Nephron progenitor cell (in vitro differentiated cells): ENCODE results near the gene BTBD9.
A peak's percentile ranks its signal among the peaks of the same experiment; 100 is the strongest.

Experiments
- DNase-seq: peaks from one replicate; pipeline ENCODE4 v3.0.0; 2021
- H3K27ac Mint-ChIP-seq: 2 replicates; pipeline ENCODE4 v1.8.0; 2021; ENCODE audit warnings: mild to moderate bottlenecking, moderate library complexity, mixed read lengths
- H3K27me3 Mint-ChIP-seq: 2 replicates; pipeline ENCODE4 v1.8.0; 2021; ENCODE audit warnings: mild to moderate bottlenecking, low read depth, mixed read lengths; ENCODE audit not compliant: poor library complexity
- H3K36me3 Mint-ChIP-seq: 2 replicates; pipeline ENCODE4 v1.8.0; 2021; ENCODE audit warnings: low read depth, mixed read lengths
- H3K4me1 Mint-ChIP-seq: 2 replicates; pipeline ENCODE4 v1.8.0; 2021; ENCODE audit warnings: mixed read lengths
- H3K4me3 Mint-ChIP-seq: 2 replicates; pipeline ENCODE4 v1.8.0; 2021; ENCODE audit warnings: mild to moderate bottlenecking, moderate library complexity, mixed read lengths
- H3K9me3 Mint-ChIP-seq: 2 replicates; pipeline ENCODE4 v1.8.0; 2021; ENCODE audit warnings: mild to moderate bottlenecking, moderate library complexity, mixed read lengths
- CTCF ChIP-seq: fragments of 200-600 bp; sonication (generic); IDR thresholded peaks from 2 replicates; pipeline ENCODE4 v1.5.0; 2021; ENCODE audit warnings: antibody characterized with exemption

BTBD9 gene

GRCh38 chr6:38639498-38640215, at the start of gene BTBD9:
TSS of gene BTBD9 (minus strand) at chr6:38639929.
- peaks cover 4% of the 10 kb centered on the region for H3K36me3 Mint-ChIP-seq
- TF ChIP-seq CTCF = no peak
- H3K27me3 Mint-ChIP-seq = peaks cover 9% of the 10 kb centered on the region
- H3K4me3 Mint-ChIP-seq = peak within 1 kb of the TSS; percentile 88
- H3K4me1 Mint-ChIP-seq = peaks cover 18% of the 10 kb centered on the region
- H3K27ac Mint-ChIP-seq = peak within 1 kb of the TSS; percentile 38
- no peaks in the 10 kb centered on the region for H3K9me3 Mint-ChIP-seq
- peak; percentile 84 for DNase-seq

DNA sequence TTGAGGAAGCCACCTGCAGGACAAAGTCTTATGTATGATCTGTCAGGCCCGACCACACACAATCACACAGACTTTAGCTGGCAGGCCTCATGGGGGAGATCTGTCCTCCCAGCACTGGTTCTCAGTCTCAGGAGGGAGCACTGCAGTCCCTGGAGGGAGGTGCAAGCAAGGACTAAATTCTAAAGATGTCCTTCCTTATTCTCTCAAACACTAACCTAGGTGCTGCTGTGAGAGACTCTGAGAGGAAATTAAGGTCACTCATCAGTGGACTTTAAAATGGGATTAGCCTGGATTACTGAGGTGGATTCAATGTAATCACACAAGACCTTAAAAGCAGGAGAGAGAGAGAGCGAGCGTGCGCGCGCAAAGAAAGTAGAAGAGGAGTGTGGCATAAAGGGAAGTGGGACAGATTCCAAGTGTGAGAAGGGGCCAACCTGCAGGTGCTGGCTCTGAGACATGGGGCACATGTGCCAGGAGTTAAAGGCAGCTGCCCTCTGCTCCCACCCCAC, 48.9 kb upstream of the BTBD9 start:
- H3K27me3 Mint-ChIP-seq = no peaks in the 10 kb centered on the region
- H3K4me1 Mint-ChIP-seq = peaks cover 7% of the 10 kb centered on the region
- no peak overlapping the region for H3K27ac Mint-ChIP-seq
- H3K4me3 Mint-ChIP-seq = no peak overlapping the region
- peaks cover 18% of the 10 kb centered on the region for H3K9me3 Mint-ChIP-seq
- no peak for TF ChIP-seq CTCF
- peaks cover 57% of the 10 kb centered on the region for H3K36me3 Mint-ChIP-seq
- DNase-seq = no peak

- H3K4me1 Mint-ChIP-seq = peaks cover 7% of the 10 kb centered on the region
- H3K9me3 Mint-ChIP-seq = peaks cover 7% of the 10 kb centered on the region
- H3K27ac Mint-ChIP-seq = no peak overlapping the region
Measured at GRCh38 chr6:38687549-38687948, 47.8 kb upstream of the BTBD9 start.

GRCh38 chr6:38687043-38687353, 47.3 kb upstream of the BTBD9 start:
- DNase-seq = no peak
- no peak for TF ChIP-seq CTCF
- Mint-ChIP-seq H3K27ac (no peak overlapping the region), H3K9me3 (peaks cover 3% of the 10 kb centered on the region), H3K4me1 (peaks cover 7% of the 10 kb centered on the region), H3K27me3 (no peaks in the 10 kb centered on the region), H3K4me3 (no peak overlapping the region), H3K36me3 (peaks cover 57% of the 10 kb centered on the region)

More at GRCh38 chr6:38687549-38687948, 47.8 kb upstream of the BTBD9 start:
- no peak for DNase-seq
- H3K36me3 Mint-ChIP-seq = peaks cover 57% of the 10 kb centered on the region
- TF ChIP-seq CTCF = no peak
- H3K4me3 Mint-ChIP-seq = no peak overlapping the region
- no peaks in the 10 kb centered on the region for H3K27me3 Mint-ChIP-seq

DNA sequence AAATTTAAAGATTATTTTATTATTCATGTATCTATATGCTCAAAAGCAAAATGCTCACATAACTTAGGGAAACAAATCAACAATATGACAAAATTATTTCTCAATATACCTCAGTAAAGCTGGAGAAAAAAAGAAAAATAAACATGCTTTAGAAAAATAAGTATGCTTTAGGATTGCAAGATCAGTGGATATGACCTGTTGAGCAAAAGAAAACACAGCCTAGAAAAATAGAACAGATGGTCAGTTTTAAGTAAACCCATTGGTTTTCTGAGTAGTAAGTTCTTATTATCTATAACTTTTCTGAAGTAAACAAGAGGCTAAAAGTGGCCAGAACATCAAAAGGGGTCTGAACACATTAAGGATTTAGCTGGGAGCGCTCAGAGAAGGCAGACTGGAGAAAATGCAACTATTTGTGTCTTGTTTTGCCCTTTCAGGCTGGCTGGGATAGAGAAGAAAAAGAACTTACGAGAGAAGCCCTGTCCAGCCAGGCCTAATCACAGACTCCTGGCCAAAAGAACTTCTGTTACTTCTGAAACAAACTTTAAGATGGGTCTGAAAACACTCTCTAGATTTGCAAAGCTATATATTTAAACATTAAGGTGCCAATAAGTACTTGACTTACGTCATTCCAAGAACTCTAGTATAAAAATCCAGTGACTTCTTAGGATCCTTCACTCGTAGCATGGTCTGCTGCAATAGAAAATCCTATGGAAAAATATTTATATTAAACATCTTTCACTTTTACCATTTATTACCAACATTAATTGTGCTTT, 46.7 kb upstream of the BTBD9 start:
- H3K9me3 Mint-ChIP-seq = no peaks in the 10 kb centered on the region
- H3K27ac Mint-ChIP-seq = peak overlapping the region; percentile 47
- no peak for DNase-seq
- H3K36me3 Mint-ChIP-seq = peaks cover 57% of the 10 kb centered on the region
- H3K4me1 Mint-ChIP-seq = peaks cover 7% of the 10 kb centered on the region
- TF ChIP-seq CTCF = no peak
- no peak overlapping the region for H3K4me3 Mint-ChIP-seq
- H3K27me3 Mint-ChIP-seq = no peaks in the 10 kb centered on the region
